Esophagus squamous epithelium (tissue), 5 donors: ENCODE results near the gene CD55. TPM values are rescaled to one million over a fixed set of nuclear protein-coding genes. Genes with fewer than 3 reads are reported as not detected.

ENCODE experiments used
- DNase-seq: peaks from one replicate; lab custom pipeline; 2025; lab: John Stamatoyannopoulos, UW
- H3K27ac ChIP-seq, 4 donors: fragments of 200-600 bp; sonication (generic); one replicate each; pipeline ENCODE4 v1.5.1; 2016 to 2019; ENCODE audit warnings: mild to moderate bottlenecking in 1 of 4
- H3K27me3 ChIP-seq, 4 donors: fragments of 200-600 bp; sonication (generic); 1 replicate in 3 of 4; 2 replicates in 1 of 4; pipeline versions ENCODE4 v1.5.1 to v1.6.0; 2017 to 2021; ENCODE audit warnings: antibody characterized with exemption in 1 of 4
- H3K36me3 ChIP-seq, 3 donors: fragments of 200-600 bp; sonication (generic); one replicate each; pipeline ENCODE4 v1.5.1; 2016 to 2019
- H3K4me1 ChIP-seq, 3 donors: fragments of 200-600 bp; sonication (generic); one replicate each; pipeline ENCODE4 v1.5.1; 2017 to 2019
- H3K4me3 ChIP-seq, 4 donors: fragments of 200-600 bp; sonication (generic); 1 replicate in 3 of 4; 2 replicates in 1 of 4; pipeline ENCODE4 v1.5.1; 2016 to 2019; ENCODE audit warnings: mild to moderate bottlenecking in 2 of 4, moderate library complexity in 1 of 4
- H3K9me3 ChIP-seq, 3 donors: fragments of 200-600 bp; sonication (generic); one replicate each; pipeline ENCODE4 v1.5.1; 2016 to 2019
- POLR2A ChIP-seq, 4 donors: fragments of 450-650 bp; IDR thresholded peaks; one replicate each; pipeline ENCODE4 v1.6.1; 2017; ENCODE audit warnings: antibody characterized with exemption in 4 of 4, mild to moderate bottlenecking in 4 of 4, moderate library complexity in 3 of 4
- WGBS, 2 donors: methylation state at CpG; one replicate each; pipeline ENCODE4 v1.1.5; 2018; 5-methylcytosine and 5-hydroxymethylcytosine counted together
- intact Hi-C: fragments of 100-400 bp; cut with DNase I; formaldehyde crosslinking; loops from one replicate; pipeline ENCODE4 v1.15.0; 2022
- total RNA-seq, 4 donors: library from RNA; depleted of rRNA; stranded (reverse); fragments of >200 nt; gene quantifications; one replicate each; pipeline ENCODE4 v1.1.0, GENCODE V29; 2016
- TF ChIP-seq, protein P1 (sequence below), 6 experiments: fragments of 450-650 bp in 4 of 6; fragments of 200-600 bp in 2 of 6; sonication (generic) in 2 of 6; IDR thresholded peaks; one replicate each; pipeline ENCODE4 v1.5.1; 2016 to 2019; ENCODE audit warnings: antibody characterized with exemption in 6 of 6, mild to moderate bottlenecking in 4 of 6, moderate library complexity in 4 of 6
- donor health status: DM: yes; HTN: yes; CAD: no.

CD55 gene
- total RNA-seq, 4 donors from 2014 or later: 36.5 to 100 (median 72.2) TPM

DNA sequence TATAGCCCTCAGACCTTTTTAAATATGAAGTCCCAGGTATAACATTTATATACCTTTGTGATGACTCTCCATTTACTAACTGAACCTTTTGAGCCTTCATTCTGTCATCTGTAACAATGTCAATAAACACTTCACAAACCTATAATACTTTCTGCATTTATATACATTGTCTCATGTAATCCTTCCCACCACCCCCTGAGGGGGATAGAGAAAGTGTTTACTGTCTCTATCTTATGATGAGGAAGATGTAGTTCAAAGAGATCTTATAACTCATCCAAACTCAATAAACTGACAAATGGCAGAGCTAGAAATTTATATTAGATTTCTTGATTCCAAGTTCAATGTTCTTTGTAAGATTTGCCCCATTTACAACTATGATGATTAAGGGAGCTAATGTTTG is 84.3 kb downstream of the CD55 start:
- peaks cover 0 to 7% (median 0%) of the 10 kb centered on the region in 4 donors for H3K27me3 ChIP-seq
- intact Hi-C loops: no loop called here
- H3K36me3 ChIP-seq: no peaks in the 10 kb centered on the region
- TF ChIP-seq POLR2A (IDR thresholded peaks at IDR 0.05): no peak
- TF ChIP-seq, protein P1, sequence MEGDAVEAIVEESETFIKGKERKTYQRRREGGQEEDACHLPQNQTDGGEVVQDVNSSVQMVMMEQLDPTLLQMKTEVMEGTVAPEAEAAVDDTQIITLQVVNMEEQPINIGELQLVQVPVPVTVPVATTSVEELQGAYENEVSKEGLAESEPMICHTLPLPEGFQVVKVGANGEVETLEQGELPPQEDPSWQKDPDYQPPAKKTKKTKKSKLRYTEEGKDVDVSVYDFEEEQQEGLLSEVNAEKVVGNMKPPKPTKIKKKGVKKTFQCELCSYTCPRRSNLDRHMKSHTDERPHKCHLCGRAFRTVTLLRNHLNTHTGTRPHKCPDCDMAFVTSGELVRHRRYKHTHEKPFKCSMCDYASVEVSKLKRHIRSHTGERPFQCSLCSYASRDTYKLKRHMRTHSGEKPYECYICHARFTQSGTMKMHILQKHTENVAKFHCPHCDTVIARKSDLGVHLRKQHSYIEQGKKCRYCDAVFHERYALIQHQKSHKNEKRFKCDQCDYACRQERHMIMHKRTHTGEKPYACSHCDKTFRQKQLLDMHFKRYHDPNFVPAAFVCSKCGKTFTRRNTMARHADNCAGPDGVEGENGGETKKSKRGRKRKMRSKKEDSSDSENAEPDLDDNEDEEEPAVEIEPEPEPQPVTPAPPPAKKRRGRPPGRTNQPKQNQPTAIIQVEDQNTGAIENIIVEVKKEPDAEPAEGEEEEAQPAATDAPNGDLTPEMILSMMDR (IDR thresholded peaks at IDR 0.05): no peak
- no peak overlapping the region for H3K4me3 ChIP-seq
- H3K9me3 ChIP-seq: no peaks in the 10 kb centered on the region
- DNase-seq: no peak
- no peak overlapping the region for H3K27ac ChIP-seq
- H3K4me1 ChIP-seq: no peaks in the 10 kb centered on the region

DNA sequence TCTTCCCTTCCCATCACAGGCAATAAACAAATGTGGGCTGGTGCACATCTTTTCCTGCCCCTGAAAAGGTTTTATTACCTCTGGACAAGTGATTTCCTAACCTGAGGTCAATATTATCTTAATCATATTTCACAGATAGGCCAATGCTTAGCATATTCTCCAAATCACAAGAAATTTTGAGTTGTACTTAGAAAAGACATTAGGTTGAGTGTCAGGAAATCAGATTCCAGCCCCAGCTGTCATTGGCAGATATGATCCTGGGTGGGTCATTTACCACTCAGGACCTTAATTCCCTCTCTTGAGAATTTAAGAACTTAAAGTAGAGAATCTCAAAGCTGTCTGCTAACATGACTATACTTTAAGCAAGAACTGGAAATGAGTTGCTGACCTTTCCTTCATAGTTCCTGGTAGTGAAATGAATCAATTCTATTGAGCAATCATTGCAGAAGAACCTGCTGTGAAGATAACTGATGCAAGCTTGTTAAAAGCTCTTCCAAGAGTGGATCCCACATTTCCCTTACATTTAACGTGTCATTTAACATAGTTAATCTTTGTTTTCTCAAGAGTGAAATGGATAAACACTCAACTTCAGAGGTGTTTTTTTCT is 86.3 kb downstream of the CD55 start:
- no peaks in the 10 kb centered on the region for H3K9me3 ChIP-seq
- 4 to 10% methylated on average over 1 of the region's 1 CpG for WGBS, 2 donors
- DNase-seq: no peak
- H3K36me3 ChIP-seq: no peaks in the 10 kb centered on the region
- no peak overlapping the region for H3K27ac ChIP-seq
- no peak for TF ChIP-seq POLR2A (IDR thresholded peaks at IDR 0.05)
- TF ChIP-seq, protein P1 (IDR thresholded peaks at IDR 0.05): no peak
- H3K4me3 ChIP-seq: no peak overlapping the region
- intact Hi-C loops: no loop called here
- H3K4me1 ChIP-seq: no peaks in the 10 kb centered on the region
- H3K27me3 ChIP-seq: peaks cover 0 to 7% (median 0%) of the 10 kb centered on the region in 4 donors

Other genes with a start within 250 kb of the CD55 start
- gene C4BPB, start 232.8 kb upstream of the CD55 start, total RNA-seq: under 1 TPM in 1 of 4 donors, not detected in 3; 0.38 TPM
- gene C4BPA, start 217.4 kb upstream of the CD55 start, total RNA-seq: under 1 TPM in 1 of 4 donors, not detected in 3; 0.67 TPM
- gene CR2, start 132.7 kb downstream of the CD55 start, total RNA-seq: not detected
- gene CR1, start 174.5 kb downstream of the CD55 start, total RNA-seq: 1 to 10 TPM in 2 of 4 donors, under 1 TPM in 2; 0.15 to 3.5 (median 1.7) TPM